Inflammatory macrophage (primary cell): Measurements from ENCODE around the gene PDE4B.

ENCODE experiments used
- DNase-seq, 2 donors: peaks; one replicate each; pipeline ENCODE4 v3.0.0-alpha.2; 2020 to 2022

The PDE4B gene

GRCh38 chr1:66323958-66324625 is 531.4 kb downstream of the PDE4B start:
- no peak for DNase-seq

DNA sequence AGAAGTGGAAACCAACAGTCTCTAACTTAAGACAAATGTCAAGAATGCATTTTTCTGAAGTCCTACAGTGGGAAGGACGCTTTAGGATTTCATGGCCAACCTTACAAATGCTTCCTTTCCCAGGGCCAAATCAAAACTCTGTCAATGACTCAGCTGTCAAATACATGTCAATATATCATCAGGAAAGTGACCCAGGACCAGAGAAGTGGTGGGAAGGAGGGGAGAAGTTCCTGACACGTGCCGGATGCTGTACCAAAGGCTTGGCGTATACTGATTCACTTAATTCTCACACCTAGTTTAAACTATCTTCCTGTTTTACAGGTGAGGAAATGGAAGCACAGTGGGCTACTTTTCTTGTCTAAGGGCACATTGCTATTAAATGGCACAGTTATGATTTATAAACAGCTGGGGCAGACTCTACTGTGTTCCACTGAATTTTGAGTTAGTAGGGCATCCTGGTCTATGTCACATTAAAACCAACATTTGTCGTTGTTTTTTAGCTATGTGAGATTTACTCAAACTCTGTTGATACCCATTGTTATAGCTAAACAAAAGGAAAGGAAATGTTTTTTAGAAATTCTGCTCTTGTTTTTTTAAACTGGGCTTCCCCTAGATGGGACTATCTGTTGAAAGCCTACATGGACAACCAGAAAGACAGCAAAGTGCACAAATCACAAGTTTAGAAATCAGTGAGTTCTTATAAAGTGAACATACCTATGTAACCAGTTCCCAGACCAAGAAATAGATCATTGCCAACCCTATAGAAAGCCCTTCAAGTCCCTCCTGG is 533.1 kb downstream of the PDE4B start:
- no peak for DNase-seq

- DNase-seq, result no peak
These were observed 534.2 kb downstream of the PDE4B start for GRCh38 chr1:66326867-66327266.

DNA sequence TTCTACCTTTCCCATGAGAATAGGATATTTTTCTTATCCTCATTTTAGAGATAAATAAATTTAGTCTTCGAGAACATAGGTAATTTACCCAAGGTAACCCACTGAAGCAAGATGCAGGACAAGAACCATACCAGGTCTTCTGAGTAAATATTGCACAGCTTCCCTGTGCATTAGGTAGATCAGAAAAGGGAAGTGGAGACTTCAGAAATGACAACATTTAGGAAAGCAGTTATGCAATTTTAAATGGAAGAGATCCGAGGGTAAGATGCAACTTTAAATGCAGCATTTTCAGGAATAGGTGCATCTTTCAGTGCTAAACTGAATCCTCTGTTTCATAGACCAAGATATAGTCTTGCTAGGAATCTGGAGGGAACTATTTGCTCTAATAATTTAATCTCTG is 534.9 kb downstream of the PDE4B start:
- DNase-seq, result peak; percentile 14 to 55

DNA sequence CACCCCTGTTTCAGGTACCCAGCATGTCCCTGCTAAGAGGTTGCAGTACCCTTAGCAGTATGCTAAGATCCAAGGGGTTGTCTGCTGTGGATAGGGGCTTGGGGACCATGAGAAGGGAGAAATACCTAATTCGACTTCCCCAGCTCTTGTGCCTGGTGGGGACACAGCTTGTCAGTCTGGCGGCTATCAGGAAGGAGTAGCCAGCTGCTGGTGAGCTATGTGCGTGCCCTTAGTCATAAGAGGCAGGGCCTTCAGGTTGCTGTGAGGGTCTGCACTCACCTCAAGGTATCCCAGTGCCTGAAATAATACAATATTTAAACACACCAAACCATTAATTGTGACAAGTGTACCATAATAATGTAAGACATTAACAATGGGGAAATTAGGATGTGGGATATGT is 536.2 kb downstream of the PDE4B start:
- DNase-seq, result no peak

GRCh38 chr1:66330722-66331141 is 538.0 kb downstream of the PDE4B start:
- DNase-seq, result peak in 1 of 2 donors; percentile 19

DNA sequence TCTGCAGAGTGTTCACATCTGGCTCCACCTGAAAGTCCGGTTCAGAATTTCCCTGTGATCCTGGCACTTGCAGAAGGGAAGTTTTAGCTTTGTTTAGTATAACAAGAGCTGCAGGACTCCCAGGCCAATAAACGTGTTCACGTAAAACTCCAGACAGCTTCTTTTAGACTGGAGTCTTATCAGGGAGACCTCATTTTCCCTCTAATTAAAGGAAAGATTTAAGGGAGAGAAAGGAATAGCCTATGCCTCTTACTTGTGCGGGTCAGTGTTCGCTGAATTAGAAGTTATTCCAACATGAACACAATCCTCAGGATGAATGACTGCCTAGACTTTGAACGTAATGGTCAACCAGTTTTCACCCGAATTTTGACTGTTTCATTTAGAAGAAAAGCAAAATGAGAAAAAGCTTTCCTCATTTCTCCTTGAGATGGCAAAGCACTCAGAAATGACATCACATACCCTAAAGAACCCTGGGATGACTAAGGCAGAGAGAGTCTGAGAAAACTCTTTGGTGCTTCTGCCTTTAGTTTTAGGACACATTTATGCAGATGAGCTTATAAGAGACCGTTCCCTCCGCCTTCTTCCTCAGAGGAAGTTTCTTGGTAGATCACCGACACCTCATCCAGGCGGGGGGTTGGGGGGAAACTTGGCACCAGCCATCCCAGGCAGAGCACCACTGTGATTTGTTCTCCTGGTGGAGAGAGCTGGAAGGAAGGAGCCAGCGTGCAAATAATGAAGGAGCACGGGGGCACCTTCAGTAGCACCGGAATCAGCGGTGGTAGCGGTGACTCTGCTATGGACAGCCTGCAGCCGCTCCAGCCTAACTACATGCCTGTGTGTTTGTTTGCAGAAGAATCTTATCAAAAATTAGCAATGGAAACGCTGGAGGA is 539.2 kb downstream of the PDE4B start:
- peak; percentile 79 to 83 for DNase-seq

GRCh38 chr1:66332548-66332901 is 539.8 kb downstream of the PDE4B start:
- DNase-seq, result no peak

- DNase-seq, result peak; percentile 57 to 74
These were observed 540.9 kb downstream of the PDE4B start for GRCh38 chr1:66333466-66334199.

DNA sequence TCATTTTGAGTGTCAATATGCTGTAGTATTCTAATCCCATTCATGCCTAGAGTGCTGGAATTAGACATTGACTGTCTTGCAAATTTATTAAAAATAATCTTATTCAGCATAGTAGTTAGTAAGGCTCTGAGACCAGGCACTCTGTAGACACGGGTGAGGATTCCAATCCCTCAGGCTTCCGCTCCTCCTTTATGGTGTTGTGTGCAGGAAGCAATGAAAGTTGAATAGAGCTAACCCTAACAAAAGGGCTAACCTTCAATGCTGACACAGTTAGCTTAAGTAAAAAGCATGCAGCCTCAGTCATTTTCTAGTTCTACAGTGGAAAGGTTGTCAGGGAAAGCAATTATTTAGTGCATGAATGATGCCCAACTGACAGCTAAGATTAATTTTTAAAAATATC is 541.6 kb downstream of the PDE4B start:
- no peak for DNase-seq

GRCh38 chr1:66335125-66335524 is 542.4 kb downstream of the PDE4B start:
- DNase-seq, result no peak

DNA sequence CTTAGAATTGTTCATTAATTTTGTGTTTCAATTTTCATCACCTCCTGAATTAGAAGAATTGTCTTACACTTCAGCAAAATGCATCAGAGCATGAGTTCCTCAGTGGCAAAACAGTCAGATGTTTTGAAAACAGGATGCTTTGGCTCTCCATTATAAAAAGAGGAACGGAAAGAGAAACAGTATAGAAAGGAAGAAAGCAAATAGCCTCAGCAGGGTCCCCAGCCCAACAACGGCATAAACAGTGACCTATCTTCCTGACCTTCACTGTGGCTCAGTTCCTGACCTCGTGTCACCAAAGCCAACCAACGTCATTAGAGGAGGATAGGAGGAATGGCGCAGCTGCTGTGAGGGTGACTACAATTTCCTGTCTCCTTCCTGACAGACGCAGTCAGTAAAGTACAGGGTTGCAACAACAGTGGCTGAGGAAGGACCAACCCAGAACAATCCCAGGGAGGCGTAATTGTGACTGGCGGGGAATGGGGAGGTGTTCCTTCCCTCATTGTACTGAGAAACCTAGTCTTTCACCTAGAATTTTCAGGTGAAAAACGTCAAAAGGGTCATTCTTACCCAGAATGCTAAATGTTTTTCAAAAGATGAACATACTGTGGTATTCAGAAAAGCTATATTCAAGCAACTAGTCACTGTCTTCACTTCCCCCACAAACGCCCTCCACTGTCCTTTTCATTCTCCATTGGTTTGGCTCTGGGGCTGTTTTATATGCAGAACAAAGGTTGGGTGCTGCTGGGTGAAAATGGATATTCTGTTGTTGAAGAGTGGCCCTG is 543.4 kb downstream of the PDE4B start:
- peak; percentile 81 to 86 for DNase-seq

GRCh38 chr1:66336641-66336990 is 543.9 kb downstream of the PDE4B start:
- DNase-seq, result no peak

DNA sequence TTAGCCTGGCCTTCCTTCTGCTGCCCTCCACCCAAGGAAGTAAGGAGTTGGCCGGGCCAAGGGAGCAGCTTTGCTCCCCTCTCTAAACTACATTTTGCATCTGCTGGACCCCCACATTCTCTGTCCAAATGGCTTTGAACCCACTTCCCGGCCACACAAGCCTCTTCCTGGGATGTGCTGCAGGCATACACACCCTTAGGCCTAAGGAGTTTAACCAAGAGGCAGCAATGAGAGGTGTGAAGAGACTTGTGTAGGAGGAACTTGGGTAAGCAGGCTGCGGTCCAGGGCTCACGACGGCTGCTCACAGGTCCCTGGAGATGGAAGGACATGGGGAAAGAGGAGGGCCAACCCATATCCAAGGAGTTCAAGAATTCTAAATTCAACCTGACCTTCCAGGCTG is 544.6 kb downstream of the PDE4B start:
- no peak for DNase-seq

DNA sequence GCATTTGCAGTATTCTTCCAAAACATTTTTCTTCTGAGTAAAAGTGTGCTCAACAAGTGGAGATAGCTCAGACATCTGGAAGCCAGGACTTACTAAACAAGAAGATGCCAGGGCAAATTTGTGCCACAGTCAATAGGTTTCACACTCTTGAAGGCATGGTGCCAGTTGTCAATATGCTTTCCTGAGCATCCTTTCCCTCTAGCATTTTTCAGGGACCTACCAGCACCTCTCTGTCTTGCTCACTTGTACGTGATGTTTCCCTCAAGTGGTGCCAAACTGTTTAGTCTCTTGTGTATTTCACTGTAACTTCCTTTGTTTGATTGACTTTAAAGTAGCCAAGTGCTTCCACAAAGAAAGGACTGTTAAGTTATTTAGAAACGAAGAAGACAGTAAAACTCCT is 547.2 kb downstream of the PDE4B start:
- no peak for DNase-seq

DNA sequence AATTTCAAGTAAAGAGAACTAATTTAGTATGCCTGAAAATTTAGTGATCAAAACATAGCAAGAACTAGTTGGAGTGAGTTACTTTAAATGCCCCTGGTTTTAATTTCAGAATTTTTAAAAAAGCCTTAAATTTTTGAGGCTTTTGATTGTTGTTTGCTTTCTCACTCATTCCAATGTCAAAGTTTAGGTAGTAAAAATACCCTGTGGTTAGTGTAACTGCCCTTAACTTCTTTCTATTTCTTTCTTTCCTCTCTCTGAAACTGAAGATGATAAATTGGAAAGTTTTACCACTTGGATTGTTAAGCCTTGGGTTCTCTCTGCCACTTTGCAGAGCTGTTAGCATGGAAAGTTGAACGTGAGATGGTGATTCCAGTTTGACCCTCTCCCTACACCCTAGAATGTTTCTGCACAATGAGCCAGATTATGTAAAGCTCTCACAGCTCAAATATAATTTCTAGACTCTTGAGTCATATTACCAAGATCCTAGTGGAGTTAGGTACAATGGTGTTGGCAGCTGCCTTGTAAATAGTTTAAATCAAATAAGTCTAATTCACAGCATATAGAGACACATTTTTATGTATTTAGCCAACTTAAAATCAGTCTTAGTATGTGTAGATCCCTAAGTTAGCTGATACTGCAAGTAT is 548.9 kb downstream of the PDE4B start:
- no peak for DNase-seq

- no peak for DNase-seq
These were observed 550.0 kb downstream of the PDE4B start for GRCh38 chr1:66342707-66343106.

- no peak for DNase-seq
These were observed 551.1 kb downstream of the PDE4B start for GRCh38 chr1:66343569-66344325.

- no peak for DNase-seq
These were observed 553.5 kb downstream of the PDE4B start for GRCh38 chr1:66346057-66346795.

- no peak for DNase-seq
These were observed 554.2 kb downstream of the PDE4B start for GRCh38 chr1:66346873-66347272.
